HG02798 (cell line): ENCODE measurements around the gene RPTOR.

Experiments
- ATAC-seq: cut with Tn5 transposase; IDR thresholded peaks from one replicate; pipeline ENCODE4 v1.9.1; 2021; ENCODE audit warnings: mild to moderate bottlenecking; ENCODE audit not compliant: unreplicated experiment, poor library complexity

The RPTOR gene

DNA sequence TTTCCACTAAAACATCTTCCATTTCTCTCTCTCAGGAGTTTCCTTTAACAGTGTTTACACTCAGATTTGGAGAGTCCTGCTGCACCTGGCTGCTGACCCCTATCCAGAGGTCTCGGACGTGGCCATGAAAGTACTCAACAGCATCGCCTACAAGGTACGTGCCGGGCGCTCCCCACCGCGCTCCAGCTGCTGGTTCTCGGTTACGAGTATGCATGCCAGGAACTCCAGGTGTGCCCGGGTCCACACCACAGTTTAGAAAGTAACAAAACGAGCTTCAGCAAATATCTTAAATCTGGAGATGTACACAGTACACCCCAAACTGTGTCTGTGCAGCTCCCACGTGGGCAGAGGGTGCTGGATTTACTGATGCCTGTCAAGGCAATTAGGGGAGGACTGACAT is 364.1 kb downstream of the RPTOR start:
- ATAC-seq: no peak

DNA sequence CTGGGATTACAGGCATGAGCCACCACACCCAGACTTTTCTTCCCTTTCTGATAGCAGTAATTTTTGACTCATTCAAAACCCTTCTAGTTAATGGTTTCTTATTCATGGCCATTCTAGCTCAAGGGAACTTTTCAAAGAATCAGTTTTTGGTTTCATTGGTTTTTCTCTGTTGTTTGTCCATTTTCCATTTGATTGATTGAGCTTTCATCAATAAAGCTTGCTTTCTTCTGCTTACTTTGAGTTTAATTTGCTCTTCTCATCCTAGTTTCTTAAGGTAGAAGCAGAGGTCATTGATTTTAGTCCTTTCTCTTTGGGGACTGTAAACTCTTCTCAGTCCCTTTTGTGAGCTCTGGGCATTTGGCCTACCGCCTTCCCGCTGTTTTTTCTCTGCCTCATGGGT is 365.0 kb downstream of the RPTOR start:
- no peak for ATAC-seq

DNA sequence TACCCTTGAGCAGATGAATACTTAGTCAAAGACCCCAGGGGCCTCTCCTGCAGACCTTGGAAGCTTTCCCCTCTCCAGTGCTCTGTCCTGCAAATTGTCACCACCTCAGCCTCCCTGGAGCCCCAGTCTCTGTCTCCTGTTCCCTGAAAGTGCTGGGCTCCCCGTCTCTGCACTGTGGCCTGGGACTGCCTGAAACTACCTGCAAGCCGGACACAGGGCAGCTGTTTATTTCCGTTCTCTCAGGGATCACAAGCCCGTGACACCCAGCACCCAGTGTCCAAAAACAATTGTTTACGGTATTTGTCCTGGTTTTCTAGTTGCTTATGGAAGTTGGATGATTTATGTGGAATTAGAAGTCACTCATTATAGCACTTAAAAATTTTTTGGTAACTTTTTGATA is 365.4 kb downstream of the RPTOR start:
- ATAC-seq: no peak

DNA sequence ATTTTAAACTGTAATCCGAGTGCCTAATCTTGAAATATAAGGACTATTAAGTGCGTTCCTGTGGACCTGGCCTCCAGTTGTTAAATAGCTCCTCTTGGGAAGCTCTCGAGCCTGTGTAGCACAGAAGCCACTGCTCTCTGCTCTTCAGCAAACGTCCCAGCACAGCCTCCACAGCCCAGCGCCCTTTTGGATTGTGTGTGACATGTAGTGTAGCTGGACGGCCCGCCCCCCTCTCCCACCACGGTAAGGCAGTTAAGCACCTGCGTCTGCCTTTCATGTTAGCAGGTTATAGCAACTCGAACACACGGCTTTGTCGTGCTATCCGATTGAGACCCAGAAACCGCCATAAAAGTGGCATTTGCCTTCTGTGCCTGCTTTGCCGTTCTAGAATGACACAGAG is 367.8 kb downstream of the RPTOR start:
- ATAC-seq: no peak

DNA sequence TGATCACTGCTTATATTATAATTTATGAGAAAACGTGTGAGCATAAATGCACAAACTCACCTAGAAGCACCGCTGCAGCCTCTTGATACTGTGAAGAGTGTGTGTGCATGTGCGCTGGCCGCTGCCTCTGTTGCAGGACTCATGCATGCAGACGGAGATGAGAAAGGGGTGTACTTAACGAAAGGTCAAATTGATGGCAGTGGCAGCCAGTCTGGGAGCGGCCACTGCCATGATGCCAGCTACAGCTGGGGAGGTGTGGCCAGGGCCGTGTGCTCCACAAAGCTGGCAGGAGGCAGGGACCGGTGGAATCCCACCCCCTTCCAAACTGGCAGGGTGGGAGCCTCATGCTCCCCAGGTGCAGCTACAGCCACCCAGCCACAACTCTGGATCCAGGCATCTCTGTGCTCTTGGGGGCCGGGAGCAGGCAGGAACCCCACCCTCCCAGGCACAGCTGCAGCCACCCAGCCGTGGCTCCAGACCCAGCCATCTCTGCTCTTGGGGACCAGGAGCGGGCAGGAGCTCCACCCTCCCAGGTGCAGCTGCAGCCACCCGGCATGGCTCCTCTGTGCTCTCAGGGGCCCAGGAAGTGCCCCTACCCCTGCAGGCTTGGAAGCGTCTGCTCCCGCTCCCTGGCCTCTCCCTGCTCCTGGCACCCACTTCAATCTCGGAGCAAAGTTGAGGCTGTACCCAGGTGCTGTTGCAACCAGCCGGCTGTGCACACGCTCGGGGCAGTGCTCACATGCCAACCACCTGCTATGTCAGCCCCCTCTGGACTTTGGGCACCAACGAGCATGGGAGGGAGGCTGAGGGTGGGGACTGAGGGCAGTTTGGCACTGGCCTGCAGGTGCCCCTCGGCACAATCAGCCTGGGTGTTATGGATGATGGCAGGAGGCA is 369.5 kb downstream of the RPTOR start:
- no peak for ATAC-seq

DNA sequence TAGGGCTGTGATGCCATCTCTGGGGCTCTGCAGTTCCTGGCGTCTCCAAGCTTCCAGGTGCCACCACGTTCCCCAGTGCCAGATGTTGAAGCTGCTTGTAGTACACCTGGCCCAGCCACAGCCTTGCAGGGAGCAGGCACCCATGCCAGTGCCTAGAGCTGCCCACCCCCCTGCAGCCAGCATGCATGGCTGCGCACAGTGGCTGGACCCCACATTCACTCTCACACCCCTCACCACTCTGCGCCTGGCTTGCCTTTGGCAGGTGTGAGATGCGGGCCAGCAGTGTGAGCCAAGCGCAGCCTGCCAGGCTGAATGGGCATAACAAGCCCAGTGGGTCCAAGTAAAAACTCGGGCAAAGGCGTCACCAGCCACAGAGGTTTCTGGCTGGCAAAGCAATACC is 371.6 kb downstream of the RPTOR start:
- ATAC-seq: no peak

DNA sequence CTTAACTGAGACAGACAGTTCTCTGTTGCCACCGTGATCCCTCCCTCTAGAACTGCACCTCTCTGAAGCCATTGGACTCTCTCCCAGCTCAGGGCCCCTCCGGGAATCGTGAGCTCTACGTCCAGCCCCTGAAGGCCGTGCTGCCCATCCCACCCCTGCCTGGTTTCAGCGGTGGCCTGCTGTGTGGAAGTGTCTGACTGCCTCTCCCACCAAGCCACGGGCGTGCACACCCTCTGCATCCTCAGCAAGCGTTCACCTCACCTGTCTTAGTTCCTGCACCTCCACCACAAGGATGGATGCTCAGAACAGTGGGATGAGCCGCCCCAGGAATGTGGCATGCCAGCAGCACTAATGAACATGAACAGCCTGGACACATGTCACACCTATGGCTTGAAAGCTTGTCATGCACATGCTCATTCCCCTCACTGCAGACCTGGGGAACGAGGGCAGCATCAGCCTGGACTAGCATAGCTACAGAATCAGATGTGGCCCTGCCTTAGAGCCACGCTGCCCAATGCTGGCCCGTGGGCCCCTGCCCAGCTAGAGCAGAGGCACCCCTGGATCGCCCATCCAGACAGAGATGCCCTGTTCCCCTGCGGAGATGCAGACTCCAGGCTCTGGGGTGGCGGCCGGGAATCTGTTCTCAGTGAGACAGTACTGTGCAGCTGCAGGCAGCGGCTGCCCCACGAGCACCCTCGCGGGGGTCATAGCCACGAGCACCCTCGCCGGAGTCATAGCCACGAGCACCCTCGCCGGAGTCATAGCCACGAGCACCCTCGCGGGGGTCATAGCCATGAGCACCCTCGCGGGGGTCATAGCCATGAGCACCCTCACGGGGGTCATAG is 373.3 kb downstream of the RPTOR start:
- ATAC-seq: no peak

DNA sequence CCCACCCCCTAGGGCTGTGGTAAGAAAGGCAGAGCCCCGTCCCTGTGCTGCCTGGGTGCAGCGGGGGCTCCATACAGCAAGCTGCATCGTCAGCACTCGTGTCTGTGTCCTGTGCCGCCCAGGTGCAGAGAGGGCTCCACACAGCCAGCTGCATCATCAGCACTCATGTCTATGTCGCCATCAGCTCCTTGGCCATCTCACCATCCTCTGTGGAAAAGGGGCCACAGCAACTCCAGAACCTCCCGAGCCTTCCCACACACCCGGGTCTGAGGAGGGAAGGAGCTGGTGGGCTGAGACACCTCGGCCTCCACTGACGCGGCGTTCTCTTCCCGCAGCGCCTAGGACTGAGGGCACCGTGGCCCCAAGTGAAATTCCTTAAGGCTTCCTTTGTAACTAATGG is 374.1 kb downstream of the RPTOR start:
- ATAC-seq: no peak

DNA sequence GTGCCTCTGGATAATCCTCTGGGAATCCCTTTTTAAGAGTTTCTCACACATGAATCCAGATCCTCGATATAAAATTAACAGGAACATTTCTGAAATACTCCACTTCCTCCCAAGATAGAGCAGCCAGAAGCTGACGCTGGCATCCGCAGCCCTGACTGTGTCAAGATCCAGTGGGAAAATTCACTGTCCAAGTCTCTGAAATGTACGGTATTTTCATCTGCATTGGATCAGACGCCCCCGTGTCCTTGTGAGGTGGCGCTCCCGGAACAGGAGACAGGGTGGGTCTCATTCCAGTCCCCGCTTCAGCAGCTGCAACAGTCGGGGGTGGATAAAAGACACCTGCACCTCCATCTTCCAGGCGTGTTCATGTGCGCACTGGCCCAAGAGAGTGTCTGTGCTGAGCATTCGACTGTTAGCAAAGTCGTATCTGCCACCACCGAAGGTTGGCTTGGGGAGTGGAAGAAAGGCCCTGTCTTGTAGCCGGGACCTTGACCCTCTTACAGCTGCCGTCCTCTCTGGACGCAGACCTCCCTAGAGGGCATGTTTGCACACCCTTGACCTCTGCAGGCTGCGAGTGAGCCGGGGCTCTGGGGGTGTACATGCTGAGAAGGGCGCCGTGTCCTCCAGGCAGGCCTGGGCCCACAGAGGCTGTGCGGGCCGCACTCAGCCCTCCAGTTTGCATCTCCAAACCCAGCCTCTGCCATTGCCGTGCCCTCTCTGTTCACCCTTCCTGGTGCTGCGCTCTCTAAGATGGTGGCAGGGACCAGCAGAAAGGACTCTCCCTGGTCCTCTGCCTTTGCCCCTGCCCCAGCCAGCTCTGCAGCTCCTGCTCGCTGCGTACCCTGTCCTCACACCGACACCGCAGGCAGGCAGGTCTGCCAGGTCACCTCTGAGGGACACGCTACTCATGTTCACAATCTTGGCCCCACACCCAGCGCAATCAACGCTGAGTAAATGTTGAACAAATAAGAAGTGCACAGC is 375.0 kb downstream of the RPTOR start:
- ATAC-seq: no peak

DNA sequence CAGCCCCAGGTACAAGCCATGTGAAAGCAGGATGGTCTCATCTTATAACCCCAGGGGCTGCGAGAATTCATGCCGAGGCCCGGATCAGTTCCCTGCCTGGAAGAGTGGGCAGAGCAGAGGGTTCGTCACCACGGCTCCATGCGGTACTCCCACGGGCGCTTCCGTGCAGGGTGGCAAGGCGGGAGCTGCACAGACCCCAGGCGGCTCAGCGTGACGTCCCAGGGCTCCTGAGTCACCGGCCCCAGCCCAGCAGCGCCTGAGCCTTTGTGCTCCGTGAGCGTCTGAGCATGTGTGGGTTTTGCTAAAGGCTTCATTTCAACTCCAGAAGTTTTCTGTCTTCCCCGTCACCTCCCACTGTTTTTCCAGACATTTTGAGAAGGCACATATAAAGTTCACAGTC is 375.8 kb downstream of the RPTOR start:
- no peak for ATAC-seq

DNA sequence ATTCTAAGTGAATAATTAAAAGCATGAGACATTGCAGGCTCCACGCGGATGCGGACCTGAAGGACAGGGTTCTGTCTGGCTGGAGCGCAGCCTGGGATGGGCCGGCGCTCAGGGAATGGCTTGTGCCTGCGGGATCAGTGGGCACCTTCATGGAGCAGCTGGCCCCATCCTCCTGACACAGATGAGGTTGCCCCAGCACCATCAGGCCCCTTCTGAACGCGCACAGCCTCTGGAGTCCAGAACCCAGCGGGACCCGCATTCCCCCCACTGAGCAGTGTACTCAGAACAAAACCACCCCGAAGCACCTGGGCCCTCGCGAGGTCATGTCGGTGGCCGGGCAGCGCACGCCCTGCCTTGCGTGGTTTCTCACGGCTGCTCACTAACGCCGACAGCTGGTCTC is 376.5 kb downstream of the RPTOR start:
- no peak for ATAC-seq

DNA sequence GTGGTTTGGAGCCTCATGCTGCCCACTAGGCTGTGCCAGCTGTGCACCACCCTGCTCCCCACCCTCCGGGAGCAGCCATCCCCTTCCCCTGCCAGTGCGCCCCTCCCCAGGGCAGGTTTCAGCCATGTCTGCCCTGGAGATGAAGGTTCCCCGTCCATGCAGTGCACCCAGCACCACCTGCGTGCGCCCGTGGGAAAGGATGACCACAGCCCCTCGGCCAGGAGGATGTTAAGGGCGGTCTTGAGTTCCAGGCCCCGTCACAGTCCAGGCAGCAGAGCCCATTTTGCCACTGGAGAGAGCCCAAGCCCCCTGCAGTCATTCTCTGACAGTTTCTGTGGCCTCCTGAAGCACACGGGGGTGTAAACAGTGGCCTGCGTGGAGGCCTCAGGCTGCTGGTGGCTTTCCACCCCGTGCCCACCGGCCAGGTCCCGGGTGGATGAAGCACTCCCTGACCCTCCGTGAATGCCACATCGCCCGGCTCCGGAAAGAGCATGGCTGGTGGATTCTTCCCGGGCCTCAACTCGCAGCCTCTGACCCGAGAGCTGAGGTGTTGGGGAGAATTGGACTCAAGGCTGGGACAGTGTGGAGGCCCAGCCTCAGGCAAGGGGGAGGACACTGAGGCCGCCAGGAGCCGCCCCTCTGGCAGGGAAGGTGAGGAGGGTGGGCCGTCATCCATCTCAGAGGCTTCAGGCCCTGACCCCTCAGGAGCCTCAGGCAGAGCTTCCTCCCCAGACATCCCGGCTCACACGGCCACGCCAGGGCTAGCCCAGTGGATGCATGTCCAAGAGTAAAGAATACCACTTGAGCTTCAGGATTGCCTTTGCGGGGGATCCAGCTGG is 377.3 kb downstream of the RPTOR start:
- ATAC-seq: no peak

DNA sequence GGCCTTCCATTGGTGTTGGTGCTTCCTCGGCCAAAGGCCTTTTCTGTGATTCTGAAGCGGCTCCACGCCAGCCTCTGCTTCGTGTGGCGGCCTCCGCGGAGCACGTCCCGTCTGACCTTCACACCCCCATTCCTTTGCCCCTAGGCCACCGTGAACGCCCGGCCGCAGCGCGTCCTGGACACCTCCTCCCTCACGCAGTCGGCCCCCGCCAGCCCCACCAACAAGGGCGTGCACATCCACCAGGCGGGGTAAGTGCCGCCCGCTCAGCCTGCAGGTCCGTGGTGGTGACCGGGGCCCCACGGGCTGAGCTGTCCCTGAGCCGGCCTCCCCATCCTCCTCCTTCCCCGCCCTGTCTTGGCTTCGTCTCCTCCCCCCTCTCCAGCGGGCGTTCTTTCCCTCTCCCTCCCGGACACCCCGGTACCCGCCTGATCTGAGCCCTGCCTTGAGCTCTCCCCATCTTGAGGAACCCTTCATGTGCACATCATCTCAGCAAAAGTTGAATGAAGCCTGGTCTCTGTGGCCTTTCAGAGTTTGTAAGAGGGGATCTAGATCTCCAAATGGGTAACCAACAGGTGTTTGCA is 378.0 kb downstream of the RPTOR start:
- no peak for ATAC-seq

DNA sequence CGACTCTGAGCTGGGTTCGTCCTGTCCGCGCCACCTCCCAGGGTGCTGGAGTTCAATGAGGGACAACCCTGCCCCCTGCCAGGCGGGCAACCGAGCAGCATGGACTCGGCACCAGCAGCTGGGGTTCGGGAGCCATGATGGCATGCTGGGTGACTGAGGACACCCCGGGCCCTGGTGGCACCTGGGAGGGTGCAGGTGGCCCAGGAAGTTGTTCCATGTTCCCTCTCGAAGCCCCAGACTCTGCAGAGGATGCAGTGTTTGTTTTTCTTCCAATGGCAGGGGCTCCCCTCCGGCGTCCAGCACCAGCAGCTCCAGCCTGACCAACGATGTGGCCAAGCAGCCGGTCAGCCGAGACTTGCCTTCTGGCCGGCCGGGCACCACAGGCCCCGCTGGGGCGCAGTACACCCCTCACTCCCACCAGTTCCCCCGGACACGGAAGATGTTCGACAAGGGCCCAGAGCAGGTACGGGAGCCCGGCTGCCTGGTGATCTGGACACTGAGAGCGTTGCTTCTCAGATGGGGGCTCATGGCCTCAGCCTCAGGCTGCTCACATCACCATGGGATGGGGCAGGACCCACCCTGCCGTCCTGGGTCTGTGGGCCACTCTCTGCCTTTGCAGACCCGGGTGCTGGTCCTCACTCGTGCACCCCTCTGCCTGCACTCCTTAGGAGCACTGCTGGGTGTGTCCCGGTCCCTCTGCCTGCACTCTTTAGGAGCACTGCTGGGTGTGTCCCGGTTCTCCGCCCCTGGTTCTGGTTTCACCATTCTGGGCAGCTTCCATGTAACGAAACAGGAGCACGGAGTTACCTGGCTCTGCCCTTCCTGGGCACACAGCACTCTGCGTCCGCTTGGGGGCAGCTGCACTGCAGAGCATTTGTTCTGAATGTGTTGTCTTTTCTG is 378.8 kb downstream of the RPTOR start:
- no peak for ATAC-seq

DNA sequence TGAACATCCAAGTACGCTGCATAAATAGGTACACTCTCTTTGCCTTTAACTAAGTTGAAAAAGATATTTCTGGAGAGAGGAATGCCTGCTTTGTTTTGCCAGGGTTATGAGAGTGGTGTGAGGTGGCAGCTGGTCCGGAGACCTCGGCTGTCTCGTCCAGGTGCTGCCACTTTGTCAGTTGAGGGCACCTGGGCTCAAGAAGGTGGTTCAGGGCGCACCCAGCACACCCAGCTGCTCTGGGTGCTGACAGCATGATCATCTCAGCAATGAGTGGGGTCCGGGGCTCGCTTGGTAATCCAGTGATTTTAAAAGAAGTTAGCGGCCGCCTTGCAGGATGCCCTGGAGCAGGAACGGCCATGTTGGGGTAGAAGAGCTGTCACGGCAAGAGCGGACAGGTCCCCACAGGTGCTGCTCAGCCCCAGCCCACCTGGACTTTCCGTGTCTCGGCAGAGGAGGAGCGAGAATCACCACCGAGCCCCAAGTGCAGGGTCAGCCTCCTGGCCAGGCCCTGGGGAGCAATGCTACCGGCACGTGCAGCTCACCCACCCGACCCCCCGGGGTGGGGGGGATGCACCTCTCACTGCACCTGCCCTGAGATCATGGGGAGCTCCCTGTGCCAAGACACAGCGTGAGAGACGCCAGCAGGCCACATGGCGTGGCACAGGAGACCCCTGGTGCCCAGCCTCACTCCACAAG is 379.6 kb downstream of the RPTOR start:
- no peak for ATAC-seq

DNA sequence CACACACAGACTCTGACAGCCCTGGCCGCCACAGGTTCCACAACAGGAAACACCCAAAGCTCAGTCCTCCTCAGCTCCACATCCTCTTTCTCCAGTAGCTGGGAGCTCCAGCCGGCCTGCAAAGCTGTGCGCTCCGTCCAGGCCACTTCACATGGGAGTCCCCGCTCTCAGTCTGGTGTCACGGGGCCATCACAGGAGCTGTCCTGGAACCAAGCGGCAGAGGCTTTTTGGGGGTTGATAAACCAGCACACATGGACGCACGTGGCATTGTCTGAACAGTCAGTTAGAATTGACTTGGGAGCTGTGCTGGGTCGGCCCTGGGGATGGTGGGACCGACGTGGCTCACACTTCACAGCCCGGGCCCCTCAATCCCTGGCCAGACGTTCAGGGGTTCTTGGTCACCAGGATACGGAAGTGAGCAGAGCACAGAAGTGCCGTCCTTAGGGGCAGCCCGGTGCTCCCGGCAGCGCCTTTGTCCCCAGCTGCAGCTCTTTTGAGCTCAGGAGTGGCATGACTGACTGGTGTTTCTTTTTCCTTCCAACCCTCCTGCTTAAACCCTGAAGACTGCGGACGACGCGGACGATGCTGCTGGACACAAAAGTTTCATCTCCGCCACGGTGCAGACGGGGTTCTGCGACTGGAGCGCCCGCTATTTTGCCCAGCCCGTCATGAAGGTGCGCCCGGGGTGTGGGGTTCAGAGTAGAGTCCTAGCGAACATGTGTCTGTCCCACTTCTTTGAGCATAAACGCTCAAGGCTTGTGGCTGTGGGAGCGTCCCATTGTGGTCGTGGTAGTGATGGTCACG is 380.4 kb downstream of the RPTOR start:
- ATAC-seq: no peak
